B cell (primary cell): Measurements from ENCODE around the gene HADH.

ENCODE experiments used
- EZH2 ChIP-seq: IDR thresholded peaks from 2 replicates; pipeline ENCODE4 v1.6.1; 2012; ENCODE audit warnings: borderline replicate concordance, low read depth, mild to moderate bottlenecking, moderate library complexity, low read length; ENCODE audit not compliant: insufficient read depth, poor library complexity, severe bottlenecking
- TF ChIP-seq, protein P1 (sequence below): fragments of 200-600 bp; IDR thresholded peaks from one replicate; pipeline ENCODE4 v1.8.0; 2022; ENCODE audit warnings: antibody characterized with exemption, mild to moderate bottlenecking

DNA sequence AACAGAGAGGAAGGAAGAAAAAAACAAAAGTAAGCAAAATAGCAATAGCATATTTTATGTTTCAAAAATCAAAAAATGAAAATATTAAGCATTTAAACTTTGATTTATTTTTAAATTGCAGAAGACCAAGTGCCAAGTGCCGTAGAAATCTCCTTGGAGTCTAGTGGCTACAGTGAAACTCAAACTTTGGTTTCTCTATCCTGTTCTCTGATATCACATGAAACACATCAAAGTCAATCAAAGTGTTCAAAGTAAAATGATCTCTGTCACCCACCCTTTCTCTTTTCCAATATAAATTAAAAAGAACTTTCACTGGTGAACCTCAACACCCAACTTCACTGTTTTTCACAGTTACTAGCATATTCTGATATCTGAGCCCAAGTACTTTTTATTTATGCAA lies 81.1 kb downstream of the HADH start:
- TF ChIP-seq, protein P1, sequence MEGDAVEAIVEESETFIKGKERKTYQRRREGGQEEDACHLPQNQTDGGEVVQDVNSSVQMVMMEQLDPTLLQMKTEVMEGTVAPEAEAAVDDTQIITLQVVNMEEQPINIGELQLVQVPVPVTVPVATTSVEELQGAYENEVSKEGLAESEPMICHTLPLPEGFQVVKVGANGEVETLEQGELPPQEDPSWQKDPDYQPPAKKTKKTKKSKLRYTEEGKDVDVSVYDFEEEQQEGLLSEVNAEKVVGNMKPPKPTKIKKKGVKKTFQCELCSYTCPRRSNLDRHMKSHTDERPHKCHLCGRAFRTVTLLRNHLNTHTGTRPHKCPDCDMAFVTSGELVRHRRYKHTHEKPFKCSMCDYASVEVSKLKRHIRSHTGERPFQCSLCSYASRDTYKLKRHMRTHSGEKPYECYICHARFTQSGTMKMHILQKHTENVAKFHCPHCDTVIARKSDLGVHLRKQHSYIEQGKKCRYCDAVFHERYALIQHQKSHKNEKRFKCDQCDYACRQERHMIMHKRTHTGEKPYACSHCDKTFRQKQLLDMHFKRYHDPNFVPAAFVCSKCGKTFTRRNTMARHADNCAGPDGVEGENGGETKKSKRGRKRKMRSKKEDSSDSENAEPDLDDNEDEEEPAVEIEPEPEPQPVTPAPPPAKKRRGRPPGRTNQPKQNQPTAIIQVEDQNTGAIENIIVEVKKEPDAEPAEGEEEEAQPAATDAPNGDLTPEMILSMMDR, result no peak
- no peak for TF ChIP-seq EZH2
